Stimulated activated naive B cell treated with anti-CD40 and anti-IgM and Interleukin-4, amounts not matched to agents 10 μg/mL and 1 μg/mL and 100 μg/mL, for 72 hours (primary cell): ENCODE data around the gene ADPRHL1.

Experiments used
- ATAC-seq, 2 donors: fragments of 150-1000 bp; cut with Tn5 transposase; replicated peaks; 2 replicates each; pipeline ENCODE4 v1.10.0; 2021; ENCODE audit warnings: moderate library complexity in 1 of 2
- DNase-seq: peaks from one replicate; pipeline ENCODE4 v3.0.0; 2021
- H3K27ac Mint-ChIP-seq: one replicate; pipeline ENCODE4 v1.8.0; 2022; ENCODE audit warnings: mild to moderate bottlenecking, mixed read lengths
- H3K27me3 Mint-ChIP-seq, 2 donors: one replicate each; pipeline ENCODE4 v1.8.0; 2022; ENCODE audit warnings: mixed read lengths in 2 of 2
- H3K36me3 Mint-ChIP-seq, 2 donors: one replicate each; pipeline ENCODE4 v1.8.0; 2022; ENCODE audit warnings: mixed read lengths in 2 of 2, mild to moderate bottlenecking in 1 of 2
- H3K4me1 Mint-ChIP-seq, 2 donors: one replicate each; pipeline ENCODE4 v1.8.0; 2022; ENCODE audit warnings: mixed read lengths in 2 of 2, mild to moderate bottlenecking in 1 of 2
- H3K4me3 Mint-ChIP-seq, 2 donors: one replicate each; pipeline ENCODE4 v1.8.0; 2022; ENCODE audit warnings: mild to moderate bottlenecking in 2 of 2, mixed read lengths in 2 of 2, moderate library complexity in 1 of 2
- H3K9me3 Mint-ChIP-seq, 2 donors: one replicate each; pipeline ENCODE4 v1.8.0; 2022; ENCODE audit warnings: mixed read lengths in 2 of 2, mild to moderate bottlenecking in 1 of 2

The ADPRHL1 gene

GRCh38 chr13:113428469-113428865, 24.8 kb downstream of the ADPRHL1 start:
- ATAC-seq (no peak), DNase-seq (no peak)
- Mint-ChIP-seq H3K9me3 (peaks cover 0 to 4% of the 10 kb centered on the region in 2 donors), H3K4me3 (no peak overlapping the region), H3K4me1 (no peaks in the 10 kb centered on the region), H3K27ac (no peak overlapping the region), H3K36me3 (peaks cover 3 to 5% of the 10 kb centered on the region in 2 donors), H3K27me3 (peaks cover 0 to 5% of the 10 kb centered on the region in 2 donors)

- no peak for ATAC-seq
- DNase-seq: no peak
- no peak overlapping the region for H3K4me3 Mint-ChIP-seq
- H3K27ac Mint-ChIP-seq: no peak overlapping the region
- H3K36me3 Mint-ChIP-seq: peaks cover 3 to 5% of the 10 kb centered on the region in 2 donors
- no peaks in the 10 kb centered on the region for H3K4me1 Mint-ChIP-seq
- H3K9me3 Mint-ChIP-seq: peaks cover 0 to 4% of the 10 kb centered on the region in 2 donors
- H3K27me3 Mint-ChIP-seq: peaks cover 0 to 5% of the 10 kb centered on the region in 2 donors
These were observed 25.5 kb downstream of the ADPRHL1 start for GRCh38 chr13:113427562-113428468.

GRCh38 chr13:113426591-113426986, 26.7 kb downstream of the ADPRHL1 start:
- peaks cover 1 to 5% of the 10 kb centered on the region in 2 donors for H3K27me3 Mint-ChIP-seq
- no peak overlapping the region for H3K27ac Mint-ChIP-seq
- H3K4me3 Mint-ChIP-seq: no peak overlapping the region
- peaks cover 3 to 5% of the 10 kb centered on the region in 2 donors for H3K36me3 Mint-ChIP-seq
- H3K9me3 Mint-ChIP-seq: peaks cover 0 to 4% of the 10 kb centered on the region in 2 donors
- ATAC-seq (no peak), DNase-seq (no peak)
- no peaks in the 10 kb centered on the region for H3K4me1 Mint-ChIP-seq

GRCh38 chr13:113425941-113426590, 27.2 kb downstream of the ADPRHL1 start:
- no peak overlapping the region for H3K4me3 Mint-ChIP-seq
- no peak overlapping the region for H3K27ac Mint-ChIP-seq
- peaks cover 3 to 5% of the 10 kb centered on the region in 2 donors for H3K36me3 Mint-ChIP-seq
- H3K27me3 Mint-ChIP-seq: peaks cover 5% of the 10 kb centered on the region in 2 donors
- no peak for ATAC-seq
- H3K9me3 Mint-ChIP-seq: peaks cover 0 to 4% of the 10 kb centered on the region in 2 donors
- no peak for DNase-seq
- H3K4me1 Mint-ChIP-seq: no peaks in the 10 kb centered on the region

GRCh38 chr13:113423520-113424163, 29.6 kb downstream of the ADPRHL1 start:
- H3K4me3 Mint-ChIP-seq: no peak overlapping the region
- ATAC-seq (no peak), DNase-seq (no peak)
- H3K27ac Mint-ChIP-seq: no peak overlapping the region
- no peaks in the 10 kb centered on the region for H3K4me1 Mint-ChIP-seq
- no peaks in the 10 kb centered on the region for H3K36me3 Mint-ChIP-seq
- H3K9me3 Mint-ChIP-seq: peaks cover 1 to 4% of the 10 kb centered on the region in 2 donors
- H3K27me3 Mint-ChIP-seq: peaks cover 5 to 12% of the 10 kb centered on the region in 2 donors

- Mint-ChIP-seq H3K27ac (no peak overlapping the region), H3K4me1 (peaks cover 0 to 5% of the 10 kb centered on the region in 2 donors), H3K9me3 (peaks cover 1 to 4% of the 10 kb centered on the region in 2 donors), H3K27me3 (peaks cover 5 to 12% of the 10 kb centered on the region in 2 donors), H3K36me3 (no peaks in the 10 kb centered on the region), H3K4me3 (no peak overlapping the region)
- DNase-seq (no peak), ATAC-seq (no peak)
These were observed 30.3 kb downstream of the ADPRHL1 start for GRCh38 chr13:113422807-113423519.

- Mint-ChIP-seq H3K36me3 (no peaks in the 10 kb centered on the region), H3K27ac (no peak overlapping the region), H3K4me1 (peaks cover 2 to 7% of the 10 kb centered on the region in 2 donors), H3K9me3 (peaks cover 1 to 4% of the 10 kb centered on the region in 2 donors), H3K27me3 (peaks cover 5 to 14% of the 10 kb centered on the region in 2 donors), H3K4me3 (no peak overlapping the region)
- DNase-seq: no peak
- ATAC-seq: no peak
These were observed 31.5 kb downstream of the ADPRHL1 start for GRCh38 chr13:113421673-113422270.

- ATAC-seq (no peak), DNase-seq (no peak)
- Mint-ChIP-seq H3K27me3 (peaks cover 5 to 18% of the 10 kb centered on the region in 2 donors), H3K36me3 (no peaks in the 10 kb centered on the region), H3K4me1 (peaks cover 4 to 7% of the 10 kb centered on the region in 2 donors), H3K27ac (no peak overlapping the region), H3K9me3 (peaks cover 1 to 4% of the 10 kb centered on the region in 2 donors), H3K4me3 (no peak overlapping the region)
These were observed 32.3 kb downstream of the ADPRHL1 start for GRCh38 chr13:113420833-113421600.

- peaks cover 4 to 7% of the 10 kb centered on the region in 2 donors for H3K4me1 Mint-ChIP-seq
- DNase-seq (no peak), ATAC-seq (no peak)
- no peak overlapping the region for H3K4me3 Mint-ChIP-seq
- H3K36me3 Mint-ChIP-seq: no peaks in the 10 kb centered on the region
- H3K27me3 Mint-ChIP-seq: peaks cover 5 to 18% of the 10 kb centered on the region in 2 donors
- H3K9me3 Mint-ChIP-seq: peaks cover 1 to 4% of the 10 kb centered on the region in 2 donors
- no peak overlapping the region for H3K27ac Mint-ChIP-seq
These were observed 33.1 kb downstream of the ADPRHL1 start for GRCh38 chr13:113420232-113420631.

- Mint-ChIP-seq H3K9me3 (peaks cover 1 to 2% of the 10 kb centered on the region in 2 donors), H3K27ac (no peak overlapping the region), H3K4me1 (peaks cover 4 to 7% of the 10 kb centered on the region in 2 donors), H3K27me3 (peaks cover 2 to 18% of the 10 kb centered on the region in 2 donors), H3K4me3 (no peak overlapping the region), H3K36me3 (no peaks in the 10 kb centered on the region)
- ATAC-seq (no peak), DNase-seq (no peak)
These were observed 33.6 kb downstream of the ADPRHL1 start for GRCh38 chr13:113419531-113420193.

GRCh38 chr13:113418722-113419049, 34.6 kb downstream of the ADPRHL1 start:
- Mint-ChIP-seq H3K27ac (no peak overlapping the region), H3K4me1 (peaks cover 4 to 7% of the 10 kb centered on the region in 2 donors), H3K4me3 (no peak overlapping the region), H3K9me3 (peaks cover 0 to 1% of the 10 kb centered on the region in 2 donors), H3K36me3 (no peaks in the 10 kb centered on the region), H3K27me3 (peaks cover 0 to 18% of the 10 kb centered on the region in 2 donors)
- DNase-seq (no peak), ATAC-seq (peak in 1 of 2 donors; percentile 25)

- Mint-ChIP-seq H3K4me3 (no peak overlapping the region), H3K9me3 (peaks cover 3% of the 10 kb centered on the region in 2 donors), H3K27ac (no peak overlapping the region), H3K27me3 (peaks cover 0 to 18% of the 10 kb centered on the region in 2 donors), H3K36me3 (peaks cover 2 to 4% of the 10 kb centered on the region in 2 donors), H3K4me1 (peaks cover 6 to 7% of the 10 kb centered on the region in 2 donors)
- no peak for DNase-seq
- ATAC-seq: peak; percentile 47 to 56
These were observed 35.2 kb downstream of the ADPRHL1 start for GRCh38 chr13:113417836-113418721.
